ENCODE data around the gene TENT4A. TPM values are rescaled to one million over a fixed set of nuclear protein-coding genes. Genes with fewer than 3 reads are reported as not detected.

The TENT4A gene
- total RNA-seq, 6 donors from 2014 or later: 19.7 to 44.0 (median 27.3) TPM

DNA sequence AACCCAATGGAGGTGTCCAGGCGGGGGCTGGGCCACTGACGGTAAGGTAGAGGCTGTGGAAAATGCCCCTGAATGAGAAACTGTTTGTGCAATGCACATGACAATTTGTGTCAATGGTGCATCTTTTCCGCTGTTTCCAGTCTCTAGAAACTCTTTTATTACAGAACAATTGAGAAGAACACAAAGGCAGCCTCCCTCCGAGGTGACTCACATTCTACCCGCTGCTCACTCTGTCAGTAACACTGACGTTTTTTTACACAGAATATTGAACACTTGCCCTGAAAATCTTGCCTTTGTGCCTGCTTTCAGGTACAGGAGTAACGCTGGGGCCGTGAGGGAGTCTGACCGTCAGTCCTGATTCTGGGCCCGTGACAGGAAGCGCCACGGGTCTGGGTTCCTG is 11.7 kb upstream of the TENT4A start:
- no peak overlapping the region for H3K27ac ChIP-seq
- ATAC-seq (ENCODE audit: low FRiP score in 2 of 2) (no peak), DNase-seq (no peak)
- H3K4me3 ChIP-seq: no peak overlapping the region
- H3K9me3 ChIP-seq: no peaks in the 10 kb centered on the region
- TF ChIP-seq POLR2A (IDR thresholded peaks at IDR 0.05) (no peak), POLR2AphosphoS5 (IDR thresholded peaks at IDR 0.05) (no peak), EP300 (IDR thresholded peaks at IDR 0.05) (no peak)
- TF ChIP-seq, protein P1, sequence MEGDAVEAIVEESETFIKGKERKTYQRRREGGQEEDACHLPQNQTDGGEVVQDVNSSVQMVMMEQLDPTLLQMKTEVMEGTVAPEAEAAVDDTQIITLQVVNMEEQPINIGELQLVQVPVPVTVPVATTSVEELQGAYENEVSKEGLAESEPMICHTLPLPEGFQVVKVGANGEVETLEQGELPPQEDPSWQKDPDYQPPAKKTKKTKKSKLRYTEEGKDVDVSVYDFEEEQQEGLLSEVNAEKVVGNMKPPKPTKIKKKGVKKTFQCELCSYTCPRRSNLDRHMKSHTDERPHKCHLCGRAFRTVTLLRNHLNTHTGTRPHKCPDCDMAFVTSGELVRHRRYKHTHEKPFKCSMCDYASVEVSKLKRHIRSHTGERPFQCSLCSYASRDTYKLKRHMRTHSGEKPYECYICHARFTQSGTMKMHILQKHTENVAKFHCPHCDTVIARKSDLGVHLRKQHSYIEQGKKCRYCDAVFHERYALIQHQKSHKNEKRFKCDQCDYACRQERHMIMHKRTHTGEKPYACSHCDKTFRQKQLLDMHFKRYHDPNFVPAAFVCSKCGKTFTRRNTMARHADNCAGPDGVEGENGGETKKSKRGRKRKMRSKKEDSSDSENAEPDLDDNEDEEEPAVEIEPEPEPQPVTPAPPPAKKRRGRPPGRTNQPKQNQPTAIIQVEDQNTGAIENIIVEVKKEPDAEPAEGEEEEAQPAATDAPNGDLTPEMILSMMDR (IDR thresholded peaks at IDR 0.05): no peak
- H3K27me3 ChIP-seq: no peaks in the 10 kb centered on the region
- no peaks in the 10 kb centered on the region for H3K36me3 ChIP-seq
- WGBS, 2 donors: 80 to 83% methylated on average over 12 of the region's 12 CpGs
- H3K4me1 ChIP-seq: peaks cover 11 to 19% (median 13%) of the 10 kb centered on the region in 4 donors

DNA sequence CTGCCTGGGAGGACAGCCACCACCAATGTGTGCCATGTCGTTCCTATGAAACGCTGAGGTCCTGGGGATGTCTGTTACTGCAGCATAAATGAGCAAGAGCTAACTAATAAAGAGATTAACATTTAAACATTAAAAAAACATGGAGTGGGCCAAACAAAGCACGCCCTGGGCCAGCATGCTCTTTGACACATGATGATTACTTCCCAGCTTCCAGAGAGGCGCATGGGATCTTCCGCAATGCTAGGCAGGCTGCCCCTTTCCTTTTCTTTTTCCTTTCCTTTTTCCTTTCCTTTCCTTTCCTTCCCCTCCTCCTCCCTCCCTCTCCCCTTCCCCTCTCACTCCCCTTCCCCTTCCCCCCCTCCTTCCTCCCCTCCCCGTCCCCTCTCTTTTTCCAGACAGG is 10.6 kb upstream of the TENT4A start:
- Histone ChIP-seq H3K4me3 (no peak overlapping the region), H3K9me3 (no peaks in the 10 kb centered on the region), H3K4me1 (peaks cover 11 to 19% (median 13%) of the 10 kb centered on the region in 4 donors), H3K27ac (no peak overlapping the region), H3K36me3 (no peaks in the 10 kb centered on the region), H3K27me3 (no peaks in the 10 kb centered on the region)
- no peak for TF ChIP-seq POLR2A (IDR thresholded peaks at IDR 0.05)
- TF ChIP-seq POLR2AphosphoS5 (IDR thresholded peaks at IDR 0.05): no peak
- TF ChIP-seq, protein P1 (IDR thresholded peaks at IDR 0.05): no peak
- TF ChIP-seq EP300 (IDR thresholded peaks at IDR 0.05): no peak
- 94% methylated on average over 6 of the region's 6 CpGs for WGBS, 2 donors
- DNase-seq (no peak), ATAC-seq (ENCODE audit: low FRiP score in 2 of 2) (no peak)

- Histone ChIP-seq H3K36me3 (no peaks in the 10 kb centered on the region), H3K9me3 (no peaks in the 10 kb centered on the region), H3K4me1 (peaks cover 11 to 19% (median 13%) of the 10 kb centered on the region in 4 donors), H3K27me3 (no peaks in the 10 kb centered on the region), H3K4me3 (no peak overlapping the region), H3K27ac (peak overlapping the region; percentile 62 to 87 (median 69))
- TF ChIP-seq EP300 (IDR thresholded peaks at IDR 0.05): no peak
- TF ChIP-seq POLR2A (IDR thresholded peaks at IDR 0.05): no peak
- TF ChIP-seq POLR2AphosphoS5 (IDR thresholded peaks at IDR 0.05): no peak
- TF ChIP-seq, protein P1 (IDR thresholded peaks at IDR 0.05): no peak
- no peak for ATAC-seq (ENCODE audit: low FRiP score in 2 of 2)
- DNase-seq: no peak
- WGBS, 2 donors: 57 to 61% methylated on average over 6 of the region's 6 CpGs
Observed at GRCh38 chr5:6703806-6704205, 9.4 kb upstream of the TENT4A start.

DNA sequence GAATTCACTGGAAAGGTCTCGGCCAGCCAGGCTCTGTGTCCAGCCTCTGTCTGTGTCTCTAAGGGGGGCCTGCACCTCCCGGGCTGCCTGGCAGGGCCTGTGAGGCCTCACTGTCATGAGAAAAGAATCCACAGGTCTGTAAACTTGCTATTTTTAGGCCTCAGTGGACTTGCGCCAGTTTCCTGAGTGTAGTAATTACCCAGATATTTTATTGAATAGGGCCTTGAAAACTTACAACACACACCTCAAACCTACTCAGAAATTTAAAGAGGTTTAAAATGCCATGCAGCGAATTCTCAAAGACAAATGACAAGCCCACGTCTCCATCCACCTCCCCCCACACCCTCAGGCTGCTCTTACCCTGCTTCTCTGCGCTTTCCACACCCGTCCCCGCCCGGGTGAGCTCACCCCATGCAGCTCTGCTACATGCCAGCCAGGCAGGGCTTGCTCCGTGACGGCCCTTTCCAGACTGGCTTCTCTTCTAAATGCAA is 8.8 kb upstream of the TENT4A start:
- H3K36me3 ChIP-seq: no peaks in the 10 kb centered on the region
- H3K4me3 ChIP-seq: no peak overlapping the region
- peaks cover 11 to 19% (median 13%) of the 10 kb centered on the region in 4 donors for H3K4me1 ChIP-seq
- peak overlapping the region; percentile 62 to 87 (median 69) for H3K27ac ChIP-seq
- no peaks in the 10 kb centered on the region for H3K27me3 ChIP-seq
- H3K9me3 ChIP-seq: no peaks in the 10 kb centered on the region
- peak; percentile 76 to 90 for ATAC-seq (ENCODE audit: low FRiP score in 2 of 2)
- peak; percentile 46 to 74 for DNase-seq
- WGBS, 2 donors: 32 to 47% methylated on average over 11 of the region's 11 CpGs
- TF ChIP-seq POLR2A (IDR thresholded peaks at IDR 0.05): no peak
- TF ChIP-seq, protein P1 (IDR thresholded peaks at IDR 0.05): no peak
- TF ChIP-seq EP300 (IDR thresholded peaks at IDR 0.05): no peak
- TF ChIP-seq POLR2AphosphoS5 (IDR thresholded peaks at IDR 0.05): no peak

GRCh38 chr5:6705088-6705487 is 8.1 kb upstream of the TENT4A start:
- no peak for ATAC-seq (ENCODE audit: low FRiP score in 2 of 2)
- TF ChIP-seq POLR2AphosphoS5 (IDR thresholded peaks at IDR 0.05): no peak
- TF ChIP-seq, protein P1 (IDR thresholded peaks at IDR 0.05): no peak
- DNase-seq: no peak
- 62 to 75% methylated on average over 6 of the region's 6 CpGs for WGBS, 2 donors
- Histone ChIP-seq H3K27ac (peak overlapping the region; percentile 62 to 87 (median 69)), H3K27me3 (no peaks in the 10 kb centered on the region), H3K9me3 (no peaks in the 10 kb centered on the region), H3K4me1 (peaks cover 11 to 19% (median 13%) of the 10 kb centered on the region in 4 donors), H3K36me3 (no peaks in the 10 kb centered on the region), H3K4me3 (no peak overlapping the region)

Measured in upper lobe of left lung (tissue), 6 donors.